Endometrial microvascular endothelial cells (primary cell): ENCODE results near the gene HLA-A. TPM values are rescaled to one million over a fixed set of nuclear protein-coding genes. Genes with fewer than 3 reads are reported as not detected.
"Not testable (repeated sequence)": the region's sequence is repeated elsewhere in the genome, so short reads cannot be mapped to it uniquely, and the experiment has no call there.

ENCODE experiments used
- in situ Hi-C: cut with HindIII; loops from 2 replicates; pipeline ENCODE4 v1.10.0; 2017; ENCODE audit warnings: low sequenced_read_pairs, low pct_unique_long_range_greater_than_20kb; ENCODE audit errors: inconsistent ontology term
- total RNA-seq: library from RNA; depleted of rRNA; stranded (reverse); fragments of >200 nt; gene quantifications from one replicate; pipeline ENCODE4 v1.2.3, GENCODE V29; 2015; ENCODE audit errors: inconsistent ontology term

Gene HLA-A
- total RNA-seq, 1 donor from 2014 or later: 723 TPM

- in situ Hi-C loops: no loop called here
Observed at GRCh38 chr6:29976588-29977424, 34.5 kb downstream of the HLA-A start.

GRCh38 chr6:29977425-29977727 lies 35.0 kb downstream of the HLA-A start:
- in situ Hi-C loops: no loop called here

DNA sequence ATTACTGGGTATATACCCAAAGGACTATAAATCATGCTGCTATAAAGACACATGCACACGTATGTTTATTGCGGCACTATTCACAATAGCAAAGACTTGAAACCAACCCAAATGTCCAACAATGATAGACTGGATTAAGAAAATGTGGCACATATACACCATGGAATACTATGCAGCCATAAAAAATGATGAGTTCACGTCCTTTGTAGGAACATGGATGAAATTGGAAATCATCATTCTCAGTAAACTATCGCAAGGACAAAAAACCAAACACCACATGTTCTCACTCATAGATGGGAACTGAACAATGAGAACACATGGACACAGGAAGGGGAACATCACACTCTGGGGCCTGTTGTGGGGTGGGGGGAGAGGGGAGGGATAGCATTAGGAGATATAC lies 37.7 kb downstream of the HLA-A start:
- in situ Hi-C loops: not testable (repeated sequence)

- in situ Hi-C loops: no loop called here
Observed at GRCh38 chr6:29980511-29980910, 38.2 kb downstream of the HLA-A start.

DNA sequence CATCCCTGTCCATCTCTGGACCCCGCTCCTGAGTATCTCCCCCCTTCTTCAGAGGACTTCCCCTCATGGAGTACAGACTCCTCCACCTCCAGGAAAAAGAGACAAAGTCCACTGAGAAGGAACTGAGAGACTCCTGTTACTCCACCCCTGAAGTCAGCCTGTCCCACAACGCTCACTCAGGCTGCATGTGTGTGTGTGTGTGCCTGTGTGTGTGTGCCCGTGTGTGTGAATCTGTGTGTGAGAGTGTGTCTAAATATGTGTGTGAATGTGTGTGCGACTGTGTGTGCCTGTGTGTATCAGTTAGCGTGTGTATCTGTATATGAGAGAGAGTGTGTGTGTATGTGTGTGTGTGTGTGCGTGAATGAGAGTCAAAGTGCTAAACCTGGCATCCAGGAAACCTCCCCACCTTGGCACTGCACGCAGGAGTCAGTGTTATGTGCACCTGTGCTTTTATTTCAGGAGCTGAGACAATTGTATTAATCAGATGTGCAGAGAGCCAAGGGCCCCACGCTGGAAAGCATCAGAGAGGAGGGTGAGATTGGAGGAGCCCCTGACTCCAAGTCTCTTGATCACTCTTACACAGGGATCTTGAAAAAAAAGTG lies 39.0 kb downstream of the HLA-A start:
- in situ Hi-C loops: no loop called here

DNA sequence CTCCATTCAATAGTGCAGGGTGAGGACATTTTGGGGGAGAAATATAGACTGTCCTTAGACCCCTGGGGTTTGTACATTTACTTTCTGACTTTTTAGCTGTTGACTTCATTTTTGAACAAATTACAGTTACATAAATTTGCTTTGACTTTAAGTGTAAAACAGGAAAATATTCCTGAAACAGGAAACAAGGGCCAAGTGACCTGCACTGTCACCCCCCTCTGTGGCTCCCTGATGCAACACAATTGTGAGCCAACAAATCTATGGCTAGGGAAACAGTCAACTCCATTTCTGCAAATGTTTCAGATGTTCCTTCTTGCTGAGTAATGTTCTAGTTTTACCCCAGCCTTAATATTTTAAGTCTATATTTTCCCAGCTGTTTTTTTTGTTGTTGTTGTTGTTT lies 39.8 kb downstream of the HLA-A start:
- in situ Hi-C loops: no loop called here

DNA sequence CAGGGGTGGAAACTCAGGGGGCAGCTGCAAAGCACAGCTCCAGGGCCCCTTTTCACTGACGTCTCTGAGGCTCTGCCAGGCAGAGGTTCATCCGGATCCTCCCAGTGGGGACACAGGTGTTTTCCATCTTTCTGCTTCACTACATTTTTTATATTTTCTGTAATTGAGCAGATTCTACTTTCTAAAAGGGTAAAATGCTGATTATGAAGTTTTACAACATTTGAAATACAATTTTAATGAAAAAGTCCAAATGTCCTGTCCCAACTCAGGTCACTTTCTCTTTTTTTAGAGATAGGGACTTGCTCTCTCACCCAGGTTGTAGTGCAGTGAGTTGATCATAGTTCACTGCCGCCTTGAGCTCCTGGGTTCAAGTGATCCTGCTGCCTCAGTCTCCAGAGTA lies 41.9 kb downstream of the HLA-A start:
- in situ Hi-C loops: no loop called here

GRCh38 chr6:29984992-29985391 lies 42.7 kb downstream of the HLA-A start:
- in situ Hi-C loops: no loop called here

DNA sequence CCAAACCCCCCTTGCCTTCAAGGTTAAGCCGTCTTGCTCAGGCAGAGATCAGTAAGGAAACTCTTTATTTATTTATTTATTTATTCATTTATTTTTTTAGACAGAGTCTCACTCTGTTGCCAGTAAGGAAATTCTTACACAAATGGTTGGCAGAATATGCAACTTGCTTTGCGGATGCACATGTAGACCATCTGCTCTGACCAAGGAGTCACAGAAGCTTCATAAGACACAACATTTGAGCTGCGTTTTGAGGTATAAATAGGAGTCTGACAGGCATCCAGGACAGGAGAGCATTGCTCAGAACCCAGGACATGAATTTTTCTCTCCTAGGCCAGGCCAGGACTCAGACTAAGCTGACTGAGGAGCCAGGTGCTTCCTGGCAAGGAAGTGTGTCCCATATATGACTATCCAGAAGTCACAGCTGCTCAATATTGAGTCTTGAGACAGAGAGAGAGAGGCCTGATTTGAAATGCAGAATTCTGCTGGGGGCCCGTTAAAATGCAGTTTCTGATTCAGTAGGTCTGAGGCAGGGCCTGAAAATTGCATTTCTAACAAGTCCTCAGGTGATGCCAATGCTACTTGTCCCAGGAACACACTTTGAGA lies 43.9 kb downstream of the HLA-A start:
- in situ Hi-C loops: no loop called here

GRCh38 chr6:29989211-29989610 lies 46.9 kb downstream of the HLA-A start:
- in situ Hi-C loops: no loop called here

- in situ Hi-C loops: no loop called here
Observed at GRCh38 chr6:29990931-29991330, 48.6 kb downstream of the HLA-A start.

DNA sequence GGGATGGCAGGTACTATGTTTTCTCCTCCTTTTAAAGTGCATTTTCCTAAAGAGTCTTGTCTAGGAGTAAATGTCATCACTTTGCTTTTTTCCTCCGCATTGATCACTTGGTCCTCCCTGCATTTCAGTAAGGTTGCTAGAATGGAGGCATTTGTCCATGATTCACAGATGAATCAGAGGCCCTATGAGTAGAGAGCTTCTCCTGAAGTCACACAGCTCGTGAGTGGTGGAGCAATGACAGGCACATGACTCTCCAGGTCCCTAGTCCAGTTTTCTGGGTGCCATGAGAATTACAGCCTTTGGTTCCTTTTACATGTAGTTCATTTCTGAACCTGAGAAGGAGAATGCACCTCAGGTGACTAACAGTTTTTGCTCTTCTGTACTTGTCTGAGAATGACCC lies 50.5 kb downstream of the HLA-A start:
- in situ Hi-C loops: no loop called here

DNA sequence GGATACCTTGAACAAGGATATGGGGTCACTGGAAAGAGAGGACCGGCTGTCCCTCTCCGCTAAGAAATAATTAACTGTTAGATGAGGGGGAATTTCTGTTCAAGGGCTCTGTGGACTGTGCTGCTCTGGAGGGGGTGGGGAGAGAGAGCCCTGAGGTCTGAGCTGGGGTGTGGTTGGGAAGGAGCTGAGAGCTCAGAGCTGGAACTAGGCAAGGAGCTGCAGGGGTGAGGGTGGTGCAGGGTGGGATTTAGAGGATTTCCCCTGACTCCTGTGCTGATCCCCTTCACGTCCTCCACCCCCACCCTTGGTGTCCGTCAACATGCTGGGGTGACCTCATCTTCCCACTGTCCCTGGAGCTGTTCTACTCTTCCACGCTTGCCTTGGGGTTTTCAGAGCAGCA lies 52.5 kb downstream of the HLA-A start:
- in situ Hi-C loops: no loop called here

- in situ Hi-C loops: no loop called here
Observed at GRCh38 chr6:29995340-29995777, 53.0 kb downstream of the HLA-A start.

Other genes with a start within 250 kb of the HLA-A start
- 13.4 TPM for gene HLA-F, start 219.1 kb upstream of the HLA-A start, total RNA-seq
- not detected for gene HLA-G, start 114.7 kb upstream of the HLA-A start, total RNA-seq
- gene POLR1H, start 118.7 kb downstream of the HLA-A start, total RNA-seq: 52.0 TPM
- gene PPP1R11, start 124.7 kb downstream of the HLA-A start, total RNA-seq: 37.1 TPM
- not detected for gene RNF39, start 133.2 kb downstream of the HLA-A start, total RNA-seq
- not detected for gene TRIM31, start 170.6 kb downstream of the HLA-A start, total RNA-seq
- not detected for gene TRIM40, start 193.6 kb downstream of the HLA-A start, total RNA-seq
- not detected for gene TRIM10, start 218.7 kb downstream of the HLA-A start, total RNA-seq
- gene TRIM15, start 221.0 kb downstream of the HLA-A start, total RNA-seq: not detected